GM21529 (cell line): Measurements from ENCODE around the gene PLXNA2.

ENCODE experiments used
- ATAC-seq: cut with Tn5 transposase; IDR thresholded peaks from one replicate; pipeline ENCODE4 v1.9.1; 2021; ENCODE audit not compliant: unreplicated experiment

PLXNA2 gene

GRCh38 chr1:208163539-208163938 lies 80.6 kb downstream of the PLXNA2 start:
- no peak for ATAC-seq

GRCh38 chr1:208162903-208163302 lies 81.3 kb downstream of the PLXNA2 start:
- ATAC-seq: no peak

- no peak for ATAC-seq
Measured at GRCh38 chr1:208161656-208162375, 82.4 kb downstream of the PLXNA2 start.

- ATAC-seq: no peak
Measured at GRCh38 chr1:208161005-208161404, 83.2 kb downstream of the PLXNA2 start.

GRCh38 chr1:208160259-208160819 lies 83.8 kb downstream of the PLXNA2 start:
- ATAC-seq: no peak

GRCh38 chr1:208159555-208160258 lies 84.5 kb downstream of the PLXNA2 start:
- ATAC-seq: no peak

- ATAC-seq: no peak
Measured at GRCh38 chr1:208158640-208159554, 85.3 kb downstream of the PLXNA2 start.

GRCh38 chr1:208157769-208158168 lies 86.4 kb downstream of the PLXNA2 start:
- no peak for ATAC-seq

- ATAC-seq: no peak
Measured at GRCh38 chr1:208156741-208157140, 87.4 kb downstream of the PLXNA2 start.

- ATAC-seq: no peak
Measured at GRCh38 chr1:208156310-208156709, 87.9 kb downstream of the PLXNA2 start.

- no peak for ATAC-seq
Measured at GRCh38 chr1:208154679-208155642, 89.2 kb downstream of the PLXNA2 start.

GRCh38 chr1:208154040-208154439 lies 90.1 kb downstream of the PLXNA2 start:
- ATAC-seq: no peak

- ATAC-seq: no peak
Measured at GRCh38 chr1:208153386-208153785, 90.8 kb downstream of the PLXNA2 start.

- no peak for ATAC-seq
Measured at GRCh38 chr1:208151728-208152598, 92.2 kb downstream of the PLXNA2 start.

GRCh38 chr1:208150833-208151458 lies 93.2 kb downstream of the PLXNA2 start:
- ATAC-seq: no peak

GRCh38 chr1:208149776-208150514 lies 94.2 kb downstream of the PLXNA2 start:
- ATAC-seq: no peak

GRCh38 chr1:208149213-208149612 lies 95.0 kb downstream of the PLXNA2 start:
- no peak for ATAC-seq

GRCh38 chr1:208148380-208148779 lies 95.8 kb downstream of the PLXNA2 start:
- ATAC-seq: no peak
